Lung (tissue), 12 donors: ENCODE results near the gene ZNF579. TPM values are rescaled to one million over a fixed set of nuclear protein-coding genes. Genes with fewer than 3 reads are reported as not detected.

Source experiments
- ATAC-seq: fragments of 200-7000 bp; cut with Tn5 transposase; one replicate; pipeline ENCODE4 v1.9.1; 2020; ENCODE audit warnings: moderate number of reproducible peaks; ENCODE audit not compliant: insufficient read depth, low FRiP score
- DNase-seq, 3 donors: peaks; one replicate each; pipeline ENCODE4 v3.0.0-alpha.2; 2013 to 2017
- H3K27ac ChIP-seq, 2 donors: one replicate each; pipeline ENCODE4 v1.5.1; 2013; ENCODE audit warnings: mild to moderate bottlenecking in 2 of 2, moderate library complexity in 2 of 2, control low read depth in 1 of 2, inconsistent platforms in 1 of 2, low read depth in 1 of 2, low read length in 1 of 2
- H3K27me3 ChIP-seq, 3 donors: one replicate each; pipeline ENCODE4 v1.5.1; 2013; ENCODE audit warnings: low read length in 2 of 3; ENCODE audit not compliant: control insufficient read depth in 3 of 3, insufficient read depth in 3 of 3
- H3K36me3 ChIP-seq, 4 donors: one replicate each; pipeline ENCODE4 v1.5.1; 2013; ENCODE audit warnings: low read length in 4 of 4, mild to moderate bottlenecking in 1 of 4, moderate library complexity in 1 of 4; ENCODE audit not compliant: control insufficient read depth in 4 of 4, insufficient read depth in 4 of 4
- H3K4me1 ChIP-seq, 5 donors: one replicate each; pipeline ENCODE4 v1.5.1; 2013; ENCODE audit warnings: low read length in 5 of 5, mild to moderate bottlenecking in 2 of 5, moderate library complexity in 1 of 5; ENCODE audit not compliant: control insufficient read depth in 5 of 5, insufficient read depth in 5 of 5
- H3K4me3 ChIP-seq: one replicate; pipeline ENCODE4 v1.5.1; 2013; ENCODE audit warnings: mild to moderate bottlenecking, control low read depth, moderate library complexity
- H3K9ac ChIP-seq, 2 donors: one replicate each; pipeline ENCODE4 v1.5.1; 2013; ENCODE audit warnings: low read length in 2 of 2, control low read depth in 1 of 2; ENCODE audit not compliant: insufficient read depth in 1 of 2
- H3K9me3 ChIP-seq, 4 donors: one replicate each; pipeline ENCODE4 v1.5.1; 2013; ENCODE audit warnings: low read length in 3 of 4, mild to moderate bottlenecking in 1 of 4, moderate library complexity in 1 of 4; ENCODE audit not compliant: control insufficient read depth in 4 of 4, insufficient read depth in 3 of 4
- CTCF ChIP-seq: IDR thresholded peaks from 2 replicates; pipeline ENCODE4 v1.5.1; 2012; ENCODE audit warnings: mild to moderate bottlenecking; ENCODE audit errors: control extremely low read depth, extremely low read depth
- WGBS, 2 donors: extraction: QIAGEN DNeasy Blood & Tissue Kit; methylation state at CpG; one replicate each; pipeline ENCODE4 v1.1.7; 2013; 5-methylcytosine and 5-hydroxymethylcytosine counted together
- polyA plus RNA-seq, 2 donors: library from polyadenylated mRNA; stranded (reverse); fragments of 200-250 nt; gene quantifications; one replicate each; pipeline ENCODE4 v1.2.1, GENCODE V29; 2013
- total RNA-seq, 2 donors: library from RNA; depleted of rRNA in 1 of 2; stranded (reverse); fragments of >200 nt in 1 of 2; gene quantifications; one replicate each; pipeline ENCODE4 v1.2.1, GENCODE V29; 2014 to 2021
- donor health status: control.
- donor health status: control.
- donor health status: Bipolar disorder and iron deficiency.
- donor health status: healthy.
- donor health status: DM: yes; HTN: yes; CAD: no.

The ZNF579 gene
- total and polyA plus RNA-seq, 4 donors, result 4.3 to 20.8 (median 10.1) TPM

- H3K4me3 ChIP-seq, result no peak overlapping the region
- H3K4me1 ChIP-seq, result peaks cover 0 to 8% (median 0%) of the 10 kb centered on the region in 5 donors
- H3K27me3 ChIP-seq, result no peaks in the 10 kb centered on the region
- DNase-seq, result no peak
- TF ChIP-seq CTCF, result no peak
- ATAC-seq, result no peak
- H3K27ac ChIP-seq, result no peak overlapping the region
- no peak overlapping the region for H3K9ac ChIP-seq
- peaks cover 5 to 30% (median 21%) of the 10 kb centered on the region in 4 donors for H3K36me3 ChIP-seq
- H3K9me3 ChIP-seq, result no peaks in the 10 kb centered on the region
- WGBS, 2 donors, result 93 to 96% methylated on average over 9 of the region's 9 CpGs
Observed at GRCh38 chr19:55598034-55598433, 17.4 kb upstream of the ZNF579 start.

- Histone ChIP-seq H3K4me3 (no peak overlapping the region), H3K4me1 (peaks cover 0 to 8% (median 0%) of the 10 kb centered on the region in 5 donors), H3K27ac (no peak overlapping the region), H3K9ac (no peak overlapping the region), H3K9me3 (no peaks in the 10 kb centered on the region), H3K27me3 (no peaks in the 10 kb centered on the region), H3K36me3 (peaks cover 5 to 31% (median 21%) of the 10 kb centered on the region in 4 donors)
- DNase-seq (no peak), ATAC-seq (no peak)
- TF ChIP-seq CTCF, result no peak
- WGBS, 2 donors, result 95 to 97% methylated on average over 30 of the region's 30 CpGs
Observed at GRCh38 chr19:55597501-55597921, 16.9 kb upstream of the ZNF579 start.

- ATAC-seq, result no peak
- TF ChIP-seq CTCF, result no peak
- Histone ChIP-seq H3K9me3 (no peaks in the 10 kb centered on the region), H3K9ac (no peak overlapping the region), H3K4me3 (no peak overlapping the region), H3K36me3 (peaks cover 5 to 33% (median 22%) of the 10 kb centered on the region in 4 donors), H3K27ac (no peak overlapping the region), H3K27me3 (no peaks in the 10 kb centered on the region), H3K4me1 (peaks cover 0 to 8% (median 0%) of the 10 kb centered on the region in 5 donors)
- no peak for DNase-seq
- 93 to 100% methylated on average over 3 of the region's 3 CpGs for WGBS, 2 donors
Observed at GRCh38 chr19:55596304-55596703, 15.7 kb upstream of the ZNF579 start.

GRCh38 chr19:55594996-55595545 lies 14.4 kb upstream of the ZNF579 start:
- Histone ChIP-seq H3K27ac (no peak overlapping the region), H3K4me3 (no peak overlapping the region), H3K9me3 (no peaks in the 10 kb centered on the region), H3K9ac (no peak overlapping the region), H3K27me3 (no peaks in the 10 kb centered on the region), H3K36me3 (peaks cover 5 to 33% (median 23%) of the 10 kb centered on the region in 4 donors), H3K4me1 (peaks cover 0 to 4% (median 0%) of the 10 kb centered on the region in 5 donors)
- 95% methylated on average over 4 of the region's 4 CpGs for WGBS, 2 donors
- TF ChIP-seq CTCF, result no peak
- ATAC-seq (no peak), DNase-seq (no peak)
